Lower lobe of right lung (tissue), 2 donors: ENCODE measurements around the gene PRMT7. TPM values are rescaled to one million over a fixed set of nuclear protein-coding genes. Genes with fewer than 3 reads are reported as not detected.
A peak's percentile ranks its signal among the peaks of the same experiment; 100 is the strongest.

Source experiments
- ATAC-seq, 2 donors: fragments of 200-7000 bp; cut with Tn5 transposase; one replicate each; pipeline ENCODE4 v1.9.1; 2020 to 2022; ENCODE audit warnings: mild to moderate bottlenecking in 2 of 2, moderate library complexity in 2 of 2
- DNase-seq: peaks from one replicate; pipeline ENCODE4 v3.0.0-alpha.2; 2020
- H3K27ac ChIP-seq: fragments of 200-600 bp; one replicate; pipeline ENCODE4 v1.8.0; 2022
- H3K27me3 ChIP-seq: fragments of 200-600 bp; one replicate; pipeline ENCODE4 v1.8.0; 2022; ENCODE audit warnings: low read depth
- H3K36me3 ChIP-seq: fragments of 200-600 bp; one replicate; pipeline ENCODE4 v1.8.0; 2022; ENCODE audit warnings: mild to moderate bottlenecking
- H3K4me1 ChIP-seq: fragments of 200-600 bp; one replicate; pipeline ENCODE4 v1.8.0; 2022
- H3K4me3 ChIP-seq: fragments of 200-600 bp; one replicate; pipeline ENCODE4 v1.8.0; 2022; ENCODE audit warnings: mild to moderate bottlenecking
- H3K9me3 ChIP-seq: fragments of 200-600 bp; one replicate; pipeline ENCODE4 v1.8.0; 2022
- CTCF ChIP-seq: fragments of 200-600 bp; IDR thresholded peaks from one replicate; pipeline ENCODE4 v1.8.0; 2022; ENCODE audit warnings: antibody characterized with exemption, mild to moderate bottlenecking
- intact Hi-C: fragments of 100-400 bp; cut with DNase I; formaldehyde crosslinking; loops from one replicate; pipeline ENCODE4 v1.11.0; 2022
- total RNA-seq: library from RNA; stranded (reverse); fragmentation: NEBNext Ultra II Directional; extraction: Animal tissue kit (Norgen Biotek cat#: 25700); gene quantifications from one replicate; pipeline ENCODE4 v1.2.1, GENCODE V29; 2021
- donor health status: DM: no; HTN: yes; CAD: no; lungs with severe emphysema.

Gene PRMT7
- total RNA-seq, 1 donor from 2014 or later, result 36.1 TPM

GRCh38 chr16:68281368-68282063 lies 29.3 kb upstream of the PRMT7 start:
- Histone ChIP-seq H3K27me3 (no peaks in the 10 kb centered on the region), H3K27ac (no peak overlapping the region), H3K4me1 (peaks cover 48% of the 10 kb centered on the region), H3K4me3 (no peak overlapping the region), H3K36me3 (peaks cover 22% of the 10 kb centered on the region), H3K9me3 (no peaks in the 10 kb centered on the region)
- ATAC-seq (no peak), DNase-seq (no peak)
- intact Hi-C loops, result no loop called here
- TF ChIP-seq CTCF, result no peak

- no peak for TF ChIP-seq CTCF
- no peaks in the 10 kb centered on the region for H3K9me3 ChIP-seq
- peaks cover 50% of the 10 kb centered on the region for H3K4me1 ChIP-seq
- intact Hi-C loops, result no loop called here
- no peak overlapping the region for H3K4me3 ChIP-seq
- H3K27me3 ChIP-seq, result no peaks in the 10 kb centered on the region
- H3K36me3 ChIP-seq, result peaks cover 22% of the 10 kb centered on the region
- no peak overlapping the region for H3K27ac ChIP-seq
- ATAC-seq (no peak), DNase-seq (no peak)
Observed at GRCh38 chr16:68282064-68282452, 28.8 kb upstream of the PRMT7 start.

- Histone ChIP-seq H3K27ac (peak overlapping the region; percentile 66), H3K9me3 (no peaks in the 10 kb centered on the region), H3K36me3 (peaks cover 32% of the 10 kb centered on the region), H3K27me3 (no peaks in the 10 kb centered on the region), H3K4me1 (peaks cover 63% of the 10 kb centered on the region), H3K4me3 (no peak overlapping the region)
- intact Hi-C loops, result no loop called here
- no peak for DNase-seq
- no peak for TF ChIP-seq CTCF
- ATAC-seq, result no peak
Observed at GRCh38 chr16:68283346-68283745, 27.5 kb upstream of the PRMT7 start.

- intact Hi-C loops, result no loop called here
- peak overlapping the region; percentile 66 for H3K27ac ChIP-seq
- peak; percentile 37 to 60 for ATAC-seq
- no peaks in the 10 kb centered on the region for H3K9me3 ChIP-seq
- DNase-seq, result no peak
- no peak overlapping the region for H3K4me3 ChIP-seq
- no peak for TF ChIP-seq CTCF
- H3K27me3 ChIP-seq, result no peaks in the 10 kb centered on the region
- H3K4me1 ChIP-seq, result peaks cover 66% of the 10 kb centered on the region
- H3K36me3 ChIP-seq, result peaks cover 32% of the 10 kb centered on the region
Observed at GRCh38 chr16:68283801-68284598, 26.8 kb upstream of the PRMT7 start.

- intact Hi-C loops, result no loop called here
- ATAC-seq, result peak in 1 of 2 donors; percentile 45
- H3K4me1 ChIP-seq, result peaks cover 67% of the 10 kb centered on the region
Observed at GRCh38 chr16:68284847-68285246, 26.0 kb upstream of the PRMT7 start.

More at GRCh38 chr16:68284847-68285246, 26.0 kb upstream of the PRMT7 start:
- TF ChIP-seq CTCF, result no peak
- Histone ChIP-seq H3K36me3 (peaks cover 34% of the 10 kb centered on the region), H3K27me3 (no peaks in the 10 kb centered on the region), H3K27ac (peak overlapping the region; percentile 66), H3K4me3 (no peak overlapping the region), H3K9me3 (no peaks in the 10 kb centered on the region)
- DNase-seq, result no peak
